ENCODE results near the gene KLK14. TPM values are rescaled to one million over a fixed set of nuclear protein-coding genes. Genes with fewer than 3 reads are reported as not detected.

The KLK14 gene
- total RNA-seq, 3 donors from 2014 or later: 0.41 TPM; not detected in 2

DNA sequence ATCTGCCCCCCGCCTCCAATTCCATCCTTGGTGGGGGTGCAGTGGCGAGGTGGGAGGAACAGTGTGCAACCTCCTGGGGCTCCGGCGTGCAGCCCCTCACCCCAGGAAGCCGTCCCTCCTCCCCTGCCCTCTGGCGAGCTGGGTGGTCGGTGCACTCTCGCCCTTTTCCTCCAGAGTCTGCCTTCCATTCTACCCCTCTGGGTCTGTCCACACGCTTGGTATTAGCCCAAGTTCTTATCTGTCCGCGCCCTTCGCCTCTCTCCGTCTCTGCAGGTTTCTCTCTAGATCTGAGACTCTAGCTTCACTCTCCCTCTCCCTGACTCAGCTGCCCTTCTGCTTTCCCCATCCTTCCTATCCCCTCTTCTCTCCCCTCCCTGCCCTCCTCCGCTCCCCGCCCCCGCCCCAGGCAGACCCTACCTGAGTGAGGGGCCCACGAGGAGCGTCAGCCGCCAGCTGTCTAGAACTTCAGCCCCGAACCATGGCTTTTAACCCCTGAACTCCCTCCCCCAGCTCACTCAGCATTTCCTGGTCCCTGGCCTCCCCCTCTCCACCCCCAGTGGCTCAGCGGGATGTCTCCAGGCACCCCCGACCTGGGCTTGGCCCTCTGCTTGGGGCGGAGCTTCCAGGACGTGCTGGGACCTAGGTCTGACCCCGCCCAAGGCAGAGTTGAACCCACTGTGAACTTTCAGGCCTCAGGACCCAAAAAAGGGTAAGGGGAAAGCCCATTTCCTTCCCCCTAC is 17.3 kb downstream of the KLK14 start:
- Histone ChIP-seq H3K36me3 (ENCODE audit: low read depth) (no peaks in the 10 kb centered on the region), H3K4me3 (no peak overlapping the region), H3K4me1 (ENCODE audit: low read depth) (peaks cover 4% of the 10 kb centered on the region), H3K9me3 (no peaks in the 10 kb centered on the region)
- TF ChIP-seq, protein P1, sequence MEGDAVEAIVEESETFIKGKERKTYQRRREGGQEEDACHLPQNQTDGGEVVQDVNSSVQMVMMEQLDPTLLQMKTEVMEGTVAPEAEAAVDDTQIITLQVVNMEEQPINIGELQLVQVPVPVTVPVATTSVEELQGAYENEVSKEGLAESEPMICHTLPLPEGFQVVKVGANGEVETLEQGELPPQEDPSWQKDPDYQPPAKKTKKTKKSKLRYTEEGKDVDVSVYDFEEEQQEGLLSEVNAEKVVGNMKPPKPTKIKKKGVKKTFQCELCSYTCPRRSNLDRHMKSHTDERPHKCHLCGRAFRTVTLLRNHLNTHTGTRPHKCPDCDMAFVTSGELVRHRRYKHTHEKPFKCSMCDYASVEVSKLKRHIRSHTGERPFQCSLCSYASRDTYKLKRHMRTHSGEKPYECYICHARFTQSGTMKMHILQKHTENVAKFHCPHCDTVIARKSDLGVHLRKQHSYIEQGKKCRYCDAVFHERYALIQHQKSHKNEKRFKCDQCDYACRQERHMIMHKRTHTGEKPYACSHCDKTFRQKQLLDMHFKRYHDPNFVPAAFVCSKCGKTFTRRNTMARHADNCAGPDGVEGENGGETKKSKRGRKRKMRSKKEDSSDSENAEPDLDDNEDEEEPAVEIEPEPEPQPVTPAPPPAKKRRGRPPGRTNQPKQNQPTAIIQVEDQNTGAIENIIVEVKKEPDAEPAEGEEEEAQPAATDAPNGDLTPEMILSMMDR (IDR thresholded peaks at IDR 0.05): no peak
- no peak for ATAC-seq
- DNase-seq: no peak
- intact Hi-C loops (cut with DNase I, micrococcal nuclease): no loop called here

DNA sequence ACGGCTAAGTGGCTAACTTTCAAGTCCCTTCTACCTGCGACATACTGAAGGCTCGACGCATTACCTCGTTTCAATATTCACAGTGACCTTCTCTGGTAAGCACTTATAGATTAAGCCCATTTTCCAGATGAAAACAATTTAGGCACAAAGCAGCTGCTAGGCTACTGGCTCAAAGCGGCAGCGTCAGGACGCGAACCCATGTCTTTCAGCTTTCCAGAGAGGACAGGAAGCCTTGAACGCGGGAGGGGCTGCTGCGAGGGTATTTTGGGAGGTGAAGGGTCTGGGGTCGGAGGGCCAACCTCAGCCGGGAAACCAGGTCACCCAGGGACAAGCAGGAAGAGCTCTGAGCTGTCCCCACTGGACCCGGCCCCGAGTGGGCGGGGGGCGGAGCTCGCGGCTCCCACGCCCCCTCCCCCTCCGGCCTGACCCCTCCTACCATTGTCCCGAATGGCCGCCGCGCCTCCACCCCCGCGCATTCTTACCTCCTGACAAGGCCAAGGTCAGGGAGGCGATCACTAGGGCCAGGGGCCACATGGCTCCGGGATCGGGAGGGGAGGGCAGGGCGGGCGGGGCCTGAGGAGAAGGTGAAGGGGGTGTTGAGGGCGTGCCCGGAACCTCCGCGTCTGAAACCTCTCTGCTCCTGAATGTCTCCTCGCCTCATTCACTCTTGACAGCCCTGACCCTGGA is 18.0 kb downstream of the KLK14 start, which contains the start of gene KLK13:
TSS of gene KLK13 (minus strand) at position 559 of the 687 bp plus-strand sequence. CDS start at position 534, 25 bp downstream.
- no peak within 1 kb of the TSS for H3K4me3 ChIP-seq

GRCh38 chr19:51063664-51064063 is 19.0 kb downstream of the KLK14 start:
- H3K4me3 ChIP-seq: no peak overlapping the region
- no peak for ATAC-seq
- no peaks in the 10 kb centered on the region for H3K36me3 ChIP-seq (ENCODE audit: low read depth)
- no peak for DNase-seq
- TF ChIP-seq, protein P1 (IDR thresholded peaks at IDR 0.05): no peak
- intact Hi-C loops (cut with DNase I, micrococcal nuclease): no loop called here
- no peaks in the 10 kb centered on the region for H3K9me3 ChIP-seq
- peaks cover 4% of the 10 kb centered on the region for H3K4me1 ChIP-seq (ENCODE audit: low read depth)

More for the DNA sequence above, 18.0 kb downstream of the KLK14 start, which contains the start of gene KLK13:
- no peak for ATAC-seq
- Histone ChIP-seq H3K36me3 (ENCODE audit: low read depth) (no peaks in the 10 kb centered on the region), H3K9me3 (no peaks in the 10 kb centered on the region), H3K4me1 (ENCODE audit: low read depth) (peaks cover 4% of the 10 kb centered on the region)
- TF ChIP-seq, protein P1 (IDR thresholded peaks at IDR 0.05): no peak
- DNase-seq: peak in 2 of 3 donors; percentile 3 to 27
- intact Hi-C loops (cut with DNase I, micrococcal nuclease): no loop called here

DNA sequence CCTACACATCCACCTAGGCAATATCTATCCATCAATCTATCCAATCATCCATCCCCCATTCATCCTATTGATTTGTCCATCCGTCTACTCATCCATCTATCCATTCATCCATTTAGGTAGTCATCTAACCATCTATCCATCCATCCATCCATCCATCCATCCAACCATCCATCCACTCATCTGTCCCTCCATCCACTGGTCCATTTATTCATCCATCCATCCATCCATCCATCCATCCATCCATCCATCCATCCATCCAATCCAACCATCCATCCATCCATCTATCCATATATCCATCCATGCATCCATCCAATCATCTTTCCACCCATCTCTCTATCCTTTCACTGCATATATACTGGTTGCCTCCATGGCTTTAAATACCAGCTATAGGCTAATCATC is 21.7 kb downstream of the KLK14 start:
- Histone ChIP-seq H3K4me1 (ENCODE audit: low read depth) (peaks cover 4% of the 10 kb centered on the region), H3K4me3 (no peak overlapping the region), H3K36me3 (ENCODE audit: low read depth) (no peaks in the 10 kb centered on the region), H3K9me3 (no peaks in the 10 kb centered on the region)
- DNase-seq (no peak), ATAC-seq (no peak)
- TF ChIP-seq, protein P1 (IDR thresholded peaks at IDR 0.05): no peak
- intact Hi-C loops (cut with DNase I, micrococcal nuclease): no loop called here

DNA sequence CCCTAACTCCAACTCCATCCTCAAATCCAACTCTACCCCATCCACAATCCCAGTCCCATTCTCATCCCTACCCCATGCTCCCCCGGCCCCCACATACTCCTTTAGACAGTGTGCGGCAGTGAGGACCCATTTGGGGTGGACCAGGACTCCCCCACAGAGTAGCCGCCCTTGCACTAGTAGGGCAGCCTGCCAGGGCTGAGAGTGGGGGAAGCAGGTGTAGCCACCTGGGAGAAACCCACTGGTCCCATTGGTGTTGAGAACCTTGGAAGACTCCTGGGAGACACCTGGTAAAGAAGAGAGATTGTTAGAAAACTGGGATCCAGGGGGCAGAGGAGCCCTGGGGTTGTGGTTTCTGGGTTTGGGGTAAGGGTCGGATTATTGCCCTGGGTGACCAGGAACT is 22.4 kb downstream of the KLK14 start:
- TF ChIP-seq, protein P1 (IDR thresholded peaks at IDR 0.05): no peak
- Histone ChIP-seq H3K9me3 (no peaks in the 10 kb centered on the region), H3K4me3 (no peak overlapping the region), H3K4me1 (ENCODE audit: low read depth) (peaks cover 4% of the 10 kb centered on the region), H3K36me3 (ENCODE audit: low read depth) (no peaks in the 10 kb centered on the region)
- no peak for DNase-seq
- no peak for ATAC-seq
- intact Hi-C loops (cut with DNase I, micrococcal nuclease): no loop called here

Data from mucosa of descending colon (tissue), 3 donors.